ENCODE results near the gene HDLBP.
"Not testable (repeated sequence)": the region's sequence is repeated elsewhere in the genome, so short reads cannot be mapped to it uniquely, and the experiment has no call there.

Gene HDLBP

DNA sequence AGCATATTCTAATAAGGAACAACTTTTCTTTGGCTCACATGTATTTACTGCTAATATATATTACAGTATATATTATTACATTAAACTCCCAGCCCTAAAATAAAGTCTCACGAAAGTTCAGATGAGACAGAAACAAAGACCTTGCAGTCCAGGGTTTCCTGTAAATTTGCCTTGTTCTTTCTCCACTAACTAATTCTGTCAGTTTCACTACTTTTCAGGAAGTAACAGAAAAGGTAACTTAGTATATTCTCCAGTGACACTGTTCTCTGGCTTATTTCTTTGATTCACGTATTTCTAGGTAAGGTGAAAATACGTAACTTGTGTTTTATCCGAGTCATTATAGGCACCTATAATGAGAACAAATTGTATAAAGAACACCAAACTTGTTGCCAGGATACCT, 35.2 kb downstream of the HDLBP start:
- H4K91ac ChIP-seq (ENCODE audit: low read depth, low read length, poor library complexity): no peak overlapping the region
- no peak overlapping the region for H2BK15ac ChIP-seq (ENCODE audit: low read length)
- H3K36me3 ChIP-seq (replicated peaks in 1 of 2; ENCODE audit: control insufficient read depth in 2 of 2, insufficient read depth in 2 of 2, low read length in 2 of 2): peaks cover 0 to 4% of the 10 kb centered on the region in 2 donors
- H3K27ac ChIP-seq (replicated peaks; ENCODE audit: low read length): no peak overlapping the region
- no peak overlapping the region for H3K23ac ChIP-seq (ENCODE audit: low read depth, low read length, poor library complexity)
- no peak overlapping the region for H3K4me2 ChIP-seq (ENCODE audit: insufficient read depth, low read length, poor library complexity, severe bottlenecking)
- peaks cover 0 to 8% of the 10 kb centered on the region in 2 donors for H3K9me3 ChIP-seq (replicated peaks in 1 of 2; ENCODE audit: control insufficient read depth in 2 of 2, insufficient read depth in 1 of 2, low read depth in 1 of 2, low read length in 2 of 2)
- no CpG with 5 or more reads among the region's 4 CpGs for WGBS, 2 donors (ENCODE audit: extremely low coverage in 2 of 2, insufficient read length in 2 of 2, insufficient replicate concordance in 1 of 2)
- peaks cover 0 to 6% of the 10 kb centered on the region in 2 donors for H3K4me1 ChIP-seq (ENCODE audit: control insufficient read depth in 2 of 2, insufficient read depth in 1 of 2, low read depth in 1 of 2, low read length in 2 of 2)
- H3K4ac ChIP-seq (ENCODE audit: low read length): no peak overlapping the region
- peaks cover 2% of the 10 kb centered on the region for H3K79me1 ChIP-seq (ENCODE audit: low read depth, low read length)
- DNase-seq (ENCODE audit: low spot score): no peak
- no peak overlapping the region for H2BK120ac ChIP-seq (ENCODE audit: low read depth, low read length)
- no peak overlapping the region for H2BK5ac ChIP-seq (ENCODE audit: low read length)
- H3K14ac ChIP-seq (ENCODE audit: low read length): no peak overlapping the region
- H2AK5ac ChIP-seq (ENCODE audit: low read depth, low read length): no peak overlapping the region
- H3K4me3 ChIP-seq (ENCODE audit: low read length in 2 of 2): no peak overlapping the region
- H2BK12ac ChIP-seq (ENCODE audit: low read length): no peak overlapping the region
- H2AFZ ChIP-seq (ENCODE audit: low read length): no peak overlapping the region
- H3K18ac ChIP-seq (ENCODE audit: low read length): no peak overlapping the region
- no peak overlapping the region for H4K8ac ChIP-seq (ENCODE audit: low read depth, low read length)
- no peak overlapping the region for H3K9ac ChIP-seq (ENCODE audit: low read depth, low read length, poor library complexity)
- H3K27me3 ChIP-seq (ENCODE audit: control insufficient read depth in 3 of 3, insufficient read depth in 3 of 3, low read depth in 1 of 3, low read length in 3 of 3): no peaks in the 10 kb centered on the region

DNA sequence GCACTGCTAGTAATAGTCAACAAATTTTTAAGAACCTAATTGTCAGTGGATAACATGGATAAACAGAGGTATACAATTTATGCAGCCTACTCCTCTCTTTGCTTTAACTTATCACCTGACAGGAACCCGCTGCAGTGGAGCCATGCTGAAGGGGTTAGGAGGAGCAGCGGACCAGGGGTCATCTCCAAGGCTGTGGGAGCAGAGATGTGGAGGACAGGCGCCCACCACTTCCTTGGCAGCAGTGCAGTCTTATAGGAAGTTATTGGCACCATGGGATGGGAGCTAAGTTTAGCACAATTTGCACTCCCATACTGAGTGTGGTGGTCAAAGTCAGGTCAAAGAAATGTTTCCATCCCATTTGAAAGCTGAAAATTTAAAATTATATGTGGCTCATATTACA, 35.6 kb downstream of the HDLBP start:
- Histone ChIP-seq H3K9me3 (replicated peaks in 1 of 2; ENCODE audit: control insufficient read depth in 2 of 2, insufficient read depth in 1 of 2, low read depth in 1 of 2, low read length in 2 of 2) (peaks cover 0 to 10% of the 10 kb centered on the region in 2 donors), H4K91ac (ENCODE audit: low read depth, low read length, poor library complexity) (no peak overlapping the region), H3K9ac (ENCODE audit: low read depth, low read length, poor library complexity) (no peak overlapping the region), H3K36me3 (replicated peaks in 1 of 2; ENCODE audit: control insufficient read depth in 2 of 2, insufficient read depth in 2 of 2, low read length in 2 of 2) (peaks cover 0 to 2% of the 10 kb centered on the region in 2 donors), H2AFZ (ENCODE audit: low read length) (no peak overlapping the region), H3K23ac (ENCODE audit: low read depth, low read length, poor library complexity) (no peak overlapping the region), H3K4me1 (ENCODE audit: control insufficient read depth in 2 of 2, insufficient read depth in 1 of 2, low read depth in 1 of 2, low read length in 2 of 2) (peaks cover 0 to 6% of the 10 kb centered on the region in 2 donors), H3K4me2 (ENCODE audit: insufficient read depth, low read length, poor library complexity, severe bottlenecking) (no peak overlapping the region), H2BK120ac (ENCODE audit: low read depth, low read length) (no peak overlapping the region), H2BK15ac (ENCODE audit: low read length) (no peak overlapping the region), H3K27me3 (ENCODE audit: control insufficient read depth in 3 of 3, insufficient read depth in 3 of 3, low read depth in 1 of 3, low read length in 3 of 3) (no peaks in the 10 kb centered on the region), H2BK12ac (ENCODE audit: low read length) (no peak overlapping the region), H3K14ac (ENCODE audit: low read length) (no peak overlapping the region), H2AK5ac (ENCODE audit: low read depth, low read length) (no peak overlapping the region), H3K18ac (ENCODE audit: low read length) (no peak overlapping the region), H3K79me1 (ENCODE audit: low read depth, low read length) (peaks cover 2% of the 10 kb centered on the region), H4K8ac (ENCODE audit: low read depth, low read length) (no peak overlapping the region), H3K27ac (replicated peaks; ENCODE audit: low read length) (no peak overlapping the region), H2BK5ac (ENCODE audit: low read length) (no peak overlapping the region), H3K4ac (ENCODE audit: low read length) (no peak overlapping the region), H3K4me3 (ENCODE audit: low read length in 2 of 2) (no peak overlapping the region)
- no CpG with 5 or more reads among the region's 3 CpGs for WGBS, 2 donors (ENCODE audit: extremely low coverage in 2 of 2, insufficient read length in 2 of 2, insufficient replicate concordance in 1 of 2)
- no peak for DNase-seq (ENCODE audit: low spot score)

DNA sequence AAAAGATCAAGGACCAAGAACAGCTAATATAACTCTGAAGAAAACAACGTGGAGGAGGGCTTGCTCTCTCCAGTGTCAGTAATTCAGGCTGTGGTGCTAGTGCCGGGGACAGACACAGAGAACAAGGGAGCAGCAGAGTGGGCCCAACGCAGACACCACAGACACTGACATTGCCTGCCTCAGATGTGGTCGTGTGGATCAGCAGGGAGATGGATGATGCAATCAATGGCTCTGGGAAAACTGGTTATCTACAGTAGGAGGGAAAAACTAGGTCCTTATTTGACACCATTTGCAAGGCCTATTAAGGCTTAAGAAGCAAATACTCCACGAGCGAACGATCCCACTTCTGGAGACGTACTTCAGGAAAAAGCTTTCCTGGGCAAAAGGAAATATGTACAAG, 36.1 kb downstream of the HDLBP start:
- no peak overlapping the region for H3K27ac ChIP-seq (replicated peaks; ENCODE audit: low read length)
- WGBS, 2 donors (ENCODE audit: extremely low coverage in 2 of 2, insufficient read length in 2 of 2, insufficient replicate concordance in 1 of 2): no CpG with 5 or more reads among the region's 8 CpGs
- H3K27me3 ChIP-seq (ENCODE audit: control insufficient read depth in 3 of 3, insufficient read depth in 3 of 3, low read depth in 1 of 3, low read length in 3 of 3): no peaks in the 10 kb centered on the region

DNA sequence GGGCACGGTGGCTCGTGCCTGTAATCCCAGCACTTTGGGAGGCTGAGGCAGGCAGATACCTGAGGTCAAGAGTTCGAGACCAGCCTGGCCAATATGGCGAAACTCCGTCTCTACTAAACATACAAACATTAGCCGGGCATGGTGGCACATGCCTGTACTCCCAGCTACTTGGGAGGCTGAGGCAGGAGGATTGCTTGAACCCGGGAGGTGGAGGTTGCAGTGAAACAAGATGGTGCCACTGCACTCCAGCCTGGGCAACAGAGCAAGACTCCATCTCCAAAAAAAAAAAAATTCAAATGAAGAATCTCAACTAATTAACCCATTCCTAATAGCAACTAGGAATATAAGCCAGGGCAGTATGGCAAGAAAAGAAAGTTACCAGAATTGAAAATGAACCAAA, 37.2 kb downstream of the HDLBP start:
- H3K14ac ChIP-seq (ENCODE audit: low read length); H3K27ac ChIP-seq (replicated peaks; ENCODE audit: low read length); H4K91ac ChIP-seq (ENCODE audit: low read depth, low read length, poor library complexity); H4K8ac ChIP-seq (ENCODE audit: low read depth, low read length); H3K9ac ChIP-seq (ENCODE audit: low read depth, low read length, poor library complexity); H3K4me2 ChIP-seq (ENCODE audit: insufficient read depth, low read length, poor library complexity, severe bottlenecking); H3K36me3 ChIP-seq (replicated peaks in 1 of 2; ENCODE audit: control insufficient read depth in 2 of 2, insufficient read depth in 2 of 2, low read length in 2 of 2); H2AFZ ChIP-seq (ENCODE audit: low read length); H2AK5ac ChIP-seq (ENCODE audit: low read depth, low read length); H3K9me3 ChIP-seq (replicated peaks in 1 of 2; ENCODE audit: control insufficient read depth in 2 of 2, insufficient read depth in 1 of 2, low read depth in 1 of 2, low read length in 2 of 2); H2BK15ac ChIP-seq (ENCODE audit: low read length); H3K4ac ChIP-seq (ENCODE audit: low read length); H3K4me3 ChIP-seq (ENCODE audit: low read length in 2 of 2); H2BK5ac ChIP-seq (ENCODE audit: low read length); H2BK12ac ChIP-seq (ENCODE audit: low read length); H3K23ac ChIP-seq (ENCODE audit: low read depth, low read length, poor library complexity); DNase-seq (ENCODE audit: low spot score); H3K27me3 ChIP-seq (ENCODE audit: control insufficient read depth in 3 of 3, insufficient read depth in 3 of 3, low read depth in 1 of 3, low read length in 3 of 3); H3K18ac ChIP-seq (ENCODE audit: low read length); H2BK120ac ChIP-seq (ENCODE audit: low read depth, low read length); H3K4me1 ChIP-seq (ENCODE audit: control insufficient read depth in 2 of 2, insufficient read depth in 1 of 2, low read depth in 1 of 2, low read length in 2 of 2); H3K79me1 ChIP-seq (ENCODE audit: low read depth, low read length): not testable (repeated sequence)
- WGBS, 2 donors (ENCODE audit: extremely low coverage in 2 of 2, insufficient read length in 2 of 2, insufficient replicate concordance in 1 of 2): no CpG with 5 or more reads among the region's 7 CpGs

More for the DNA sequence above, 36.1 kb downstream of the HDLBP start:
- Histone ChIP-seq H3K36me3 (replicated peaks in 1 of 2; ENCODE audit: control insufficient read depth in 2 of 2, insufficient read depth in 2 of 2, low read length in 2 of 2) (peaks cover 0 to 6% of the 10 kb centered on the region in 2 donors), H3K4me3 (ENCODE audit: low read length in 2 of 2) (no peak overlapping the region), H3K18ac (ENCODE audit: low read length) (no peak overlapping the region), H3K4me2 (ENCODE audit: insufficient read depth, low read length, poor library complexity, severe bottlenecking) (no peak overlapping the region), H3K4ac (ENCODE audit: low read length) (no peak overlapping the region), H3K4me1 (ENCODE audit: control insufficient read depth in 2 of 2, insufficient read depth in 1 of 2, low read depth in 1 of 2, low read length in 2 of 2) (peaks cover 0 to 6% of the 10 kb centered on the region in 2 donors), H2BK15ac (ENCODE audit: low read length) (no peak overlapping the region), H3K9me3 (replicated peaks in 1 of 2; ENCODE audit: control insufficient read depth in 2 of 2, insufficient read depth in 1 of 2, low read depth in 1 of 2, low read length in 2 of 2) (peaks cover 0 to 10% of the 10 kb centered on the region in 2 donors), H2BK120ac (ENCODE audit: low read depth, low read length) (no peak overlapping the region), H3K9ac (ENCODE audit: low read depth, low read length, poor library complexity) (no peak overlapping the region), H3K23ac (ENCODE audit: low read depth, low read length, poor library complexity) (no peak overlapping the region), H4K91ac (ENCODE audit: low read depth, low read length, poor library complexity) (no peak overlapping the region), H2BK12ac (ENCODE audit: low read length) (no peak overlapping the region), H2AFZ (ENCODE audit: low read length) (no peak overlapping the region), H2AK5ac (ENCODE audit: low read depth, low read length) (no peak overlapping the region), H3K14ac (ENCODE audit: low read length) (no peak overlapping the region), H3K79me1 (ENCODE audit: low read depth, low read length) (peaks cover 2% of the 10 kb centered on the region), H2BK5ac (ENCODE audit: low read length) (no peak overlapping the region), H4K8ac (ENCODE audit: low read depth, low read length) (no peak overlapping the region)
- no peak for DNase-seq (ENCODE audit: low spot score)
